RWPE2 (cell line): Measurements from ENCODE around the gene RND2.
"Not testable (repeated sequence)": the region's sequence is repeated elsewhere in the genome, so short reads cannot be mapped to it uniquely, and the experiment has no call there.

ENCODE experiments used
- ATAC-seq: fragments of 200-7000 bp; cut with Tn5 transposase; 3 replicates; pipeline ENCODE4 v1.9.1; 2021; ENCODE audit warnings: low read depth
- DNase-seq: peaks from one replicate; pipeline ENCODE4 v3.0.0-alpha.2; 2020; ENCODE audit warnings: low spot score
- H3K27ac ChIP-seq: fragments of 450-650 bp; 2 replicates; pipeline ENCODE4 v1.5.1; 2017; ENCODE audit warnings: mild to moderate bottlenecking; ENCODE audit not compliant: poor library complexity, severe bottlenecking
- H3K27me3 ChIP-seq: fragments of 250-450 bp; sonication (Bioruptor Pico); 2 replicates; pipeline ENCODE4 v1.5.1; 2021; ENCODE audit warnings: mild to moderate bottlenecking, moderate library complexity; ENCODE audit not compliant: insufficient read depth, poor library complexity, severe bottlenecking
- H3K36me3 ChIP-seq: fragments of 250-450 bp; sonication (Bioruptor Pico); 2 replicates; pipeline ENCODE4 v1.5.1; 2020; ENCODE audit warnings: low read depth, mild to moderate bottlenecking, moderate library complexity
- H3K4me1 ChIP-seq: fragments of 250-450 bp; sonication (Bioruptor Pico); 2 replicates; pipeline ENCODE4 v1.5.1; 2021; ENCODE audit warnings: mild to moderate bottlenecking, moderate library complexity; ENCODE audit not compliant: insufficient read depth, poor library complexity, severe bottlenecking
- H3K4me3 ChIP-seq: fragments of 250-450 bp; sonication (Bioruptor Pico); 2 replicates; pipeline ENCODE4 v1.5.1; 2021; ENCODE audit warnings: mild to moderate bottlenecking, moderate library complexity; ENCODE audit not compliant: severe bottlenecking
- H3K9me3 ChIP-seq: fragments of 250-450 bp; sonication (Bioruptor Pico); 2 replicates; pipeline ENCODE4 v1.5.1; 2021; ENCODE audit warnings: mild to moderate bottlenecking, moderate library complexity; ENCODE audit not compliant: severe bottlenecking
- TF ChIP-seq, protein P1 (sequence below): fragments of 450-650 bp; IDR thresholded peaks from one replicate; pipeline ENCODE4 v1.5.1; 2017; ENCODE audit warnings: mild to moderate bottlenecking, moderate library complexity; ENCODE audit not compliant: poor library complexity, severe bottlenecking

The RND2 gene, protein sequence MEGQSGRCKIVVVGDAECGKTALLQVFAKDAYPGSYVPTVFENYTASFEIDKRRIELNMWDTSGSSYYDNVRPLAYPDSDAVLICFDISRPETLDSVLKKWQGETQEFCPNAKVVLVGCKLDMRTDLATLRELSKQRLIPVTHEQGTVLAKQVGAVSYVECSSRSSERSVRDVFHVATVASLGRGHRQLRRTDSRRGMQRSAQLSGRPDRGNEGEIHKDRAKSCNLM

GRCh38 chr17:43024407-43025289, at the start of gene RND2:
TSS of gene RND2 (plus strand) at chr17:43025231. CDS start at chr17:43025348, 117 bp downstream.
- Histone ChIP-seq H3K27ac (no peak within 1 kb of the TSS), H3K36me3 (no peaks in the 10 kb centered on the region; the same call in 1 of the 2 replicates), H3K4me3 (peak within 1 kb of the TSS; percentile 26), H3K4me1 (no peaks in the 10 kb centered on the region), H3K9me3 (no peaks in the 10 kb centered on the region), H3K27me3 (no peaks in the 10 kb centered on the region)
- ATAC-seq: peak; percentile 44
- TF ChIP-seq, protein P1, sequence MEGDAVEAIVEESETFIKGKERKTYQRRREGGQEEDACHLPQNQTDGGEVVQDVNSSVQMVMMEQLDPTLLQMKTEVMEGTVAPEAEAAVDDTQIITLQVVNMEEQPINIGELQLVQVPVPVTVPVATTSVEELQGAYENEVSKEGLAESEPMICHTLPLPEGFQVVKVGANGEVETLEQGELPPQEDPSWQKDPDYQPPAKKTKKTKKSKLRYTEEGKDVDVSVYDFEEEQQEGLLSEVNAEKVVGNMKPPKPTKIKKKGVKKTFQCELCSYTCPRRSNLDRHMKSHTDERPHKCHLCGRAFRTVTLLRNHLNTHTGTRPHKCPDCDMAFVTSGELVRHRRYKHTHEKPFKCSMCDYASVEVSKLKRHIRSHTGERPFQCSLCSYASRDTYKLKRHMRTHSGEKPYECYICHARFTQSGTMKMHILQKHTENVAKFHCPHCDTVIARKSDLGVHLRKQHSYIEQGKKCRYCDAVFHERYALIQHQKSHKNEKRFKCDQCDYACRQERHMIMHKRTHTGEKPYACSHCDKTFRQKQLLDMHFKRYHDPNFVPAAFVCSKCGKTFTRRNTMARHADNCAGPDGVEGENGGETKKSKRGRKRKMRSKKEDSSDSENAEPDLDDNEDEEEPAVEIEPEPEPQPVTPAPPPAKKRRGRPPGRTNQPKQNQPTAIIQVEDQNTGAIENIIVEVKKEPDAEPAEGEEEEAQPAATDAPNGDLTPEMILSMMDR: peak; percentile 69
- peak; percentile 84 for DNase-seq

- Histone ChIP-seq H3K36me3 (no peaks in the 10 kb centered on the region), H3K9me3 (no peaks in the 10 kb centered on the region), H3K4me3 (no peak overlapping the region), H3K27ac (no peak overlapping the region), H3K4me1 (no peaks in the 10 kb centered on the region), H3K27me3 (no peaks in the 10 kb centered on the region)
- TF ChIP-seq, protein P1: no peak
- ATAC-seq (no peak), DNase-seq (no peak)
Observed at GRCh38 chr17:42975265-42975664, 49.8 kb upstream of the RND2 start.

- DNase-seq, H3K4me1 ChIP-seq, H3K4me3 ChIP-seq, H3K27ac ChIP-seq, ATAC-seq, H3K27me3 ChIP-seq, H3K9me3 ChIP-seq, H3K36me3 ChIP-seq: not testable (repeated sequence)
Observed at GRCh38 chr17:42975701-42976100, 49.3 kb upstream of the RND2 start.

DNA sequence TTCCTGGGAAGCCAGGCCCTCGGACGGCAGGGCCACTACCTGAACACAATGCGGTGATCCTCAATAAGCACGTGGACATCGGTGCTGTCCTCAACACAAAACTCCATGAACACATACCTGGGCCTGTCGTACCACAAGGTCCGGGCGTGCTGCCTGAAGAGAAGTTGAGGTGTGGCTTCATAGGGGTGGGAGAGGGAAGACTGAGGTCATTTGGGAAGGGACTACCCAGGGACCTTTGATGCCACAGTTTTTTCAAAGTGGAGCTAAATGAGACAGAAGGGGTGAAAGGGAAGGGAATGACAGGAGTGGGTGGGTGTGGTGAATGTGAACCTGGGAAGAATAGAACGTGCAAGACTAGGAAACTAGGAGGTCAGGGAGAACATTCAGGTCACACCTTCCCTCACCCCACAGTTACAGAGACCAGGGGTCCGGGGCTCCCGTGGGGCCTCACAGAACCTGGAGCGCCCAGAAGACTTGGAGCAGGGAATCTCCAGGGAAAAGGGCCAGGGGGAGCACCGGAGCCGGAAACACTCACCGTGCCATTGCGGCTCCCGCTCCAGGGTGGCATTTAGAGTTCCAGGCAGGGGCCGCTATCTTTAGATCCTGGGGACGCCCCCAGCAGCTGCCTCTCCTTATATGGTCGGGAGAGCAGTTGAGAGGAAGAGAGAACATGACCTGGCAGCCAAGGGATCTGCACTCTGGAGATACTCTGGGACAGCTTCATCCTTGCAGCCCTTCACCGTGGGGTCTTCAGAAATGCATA, 45.3 kb upstream of the RND2 start, which contains the start of gene PTGES3L:
PTGES3L (minus strand) TSS at position 570 of the 763 bp plus-strand sequence; CDS start at position 543, 27 bp downstream.
- TF ChIP-seq, protein P1: no peak
- H3K4me3 ChIP-seq: peak within 1 kb of the TSS; percentile 96
- no peaks in the 10 kb centered on the region for H3K9me3 ChIP-seq
- H3K27ac ChIP-seq: peak within 1 kb of the TSS; percentile 75
- no peaks in the 10 kb centered on the region for H3K27me3 ChIP-seq
- ATAC-seq: peak; percentile 52
- H3K4me1 ChIP-seq: peaks cover 4% of the 10 kb centered on the region
- H3K36me3 ChIP-seq: peaks cover 19% of the 10 kb centered on the region
- no peak for DNase-seq

DNA sequence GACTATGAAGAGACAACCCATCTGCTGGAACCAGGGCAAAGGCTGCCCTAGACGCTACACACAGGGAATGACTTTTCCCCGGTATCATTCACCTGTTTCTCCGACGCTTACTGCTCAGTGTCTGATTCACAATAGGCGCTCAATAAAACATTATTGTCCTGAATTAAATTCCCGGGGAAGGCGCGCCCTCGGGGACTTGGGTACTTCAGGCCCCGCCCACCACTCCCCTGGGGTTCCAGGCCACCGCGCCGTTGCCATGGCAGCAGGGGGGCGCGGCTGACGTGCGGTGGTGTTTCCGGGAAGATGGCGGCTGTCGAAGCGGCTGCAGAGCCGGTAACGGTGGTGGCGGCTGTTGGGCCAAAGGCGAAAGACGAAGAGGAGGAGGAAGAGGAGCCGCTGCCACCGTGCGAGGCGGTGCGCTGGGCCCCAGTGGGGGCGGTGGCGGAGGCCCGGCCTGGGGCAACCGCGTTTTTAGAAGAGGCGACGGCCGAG, 44.7 kb upstream of the RND2 start, which contains the start of gene RUNDC1:
RUNDC1 (plus strand) TSS at position 292 of the 492 bp plus-strand sequence; CDS start at position 304, 12 bp downstream.
- H3K4me3 ChIP-seq: peak within 1 kb of the TSS; percentile 96
- no peaks in the 10 kb centered on the region for H3K27me3 ChIP-seq
- TF ChIP-seq, protein P1: no peak
- peak; percentile 91 for DNase-seq
- H3K27ac ChIP-seq: peak within 1 kb of the TSS; percentile 75
- peak; percentile 74 for ATAC-seq
- H3K4me1 ChIP-seq: peaks cover 4% of the 10 kb centered on the region
- no peaks in the 10 kb centered on the region for H3K9me3 ChIP-seq
- H3K36me3 ChIP-seq: peaks cover 24% of the 10 kb centered on the region
